Sigmoid colon (tissue), 4 donors: ENCODE results near the gene GMFB.

Experiments used
- POLR2AphosphoS5 ChIP-seq, 4 donors: sonication (generic); formaldehyde crosslinking; IDR thresholded peaks; one replicate each; pipeline ENCODE4 v1.6.1; 2017; ENCODE audit warnings: antibody characterized with exemption in 4 of 4
- TF ChIP-seq, protein P1 (sequence below), 4 experiments: fragments of 450-650 bp in 3 of 4; fragments of 200-600 bp in 1 of 4; IDR thresholded peaks; one replicate each; pipeline ENCODE4 v1.5.1; 2016 to 2019; ENCODE audit warnings: antibody characterized with exemption in 4 of 4, mild to moderate bottlenecking in 3 of 4, moderate library complexity in 2 of 4

DNA sequence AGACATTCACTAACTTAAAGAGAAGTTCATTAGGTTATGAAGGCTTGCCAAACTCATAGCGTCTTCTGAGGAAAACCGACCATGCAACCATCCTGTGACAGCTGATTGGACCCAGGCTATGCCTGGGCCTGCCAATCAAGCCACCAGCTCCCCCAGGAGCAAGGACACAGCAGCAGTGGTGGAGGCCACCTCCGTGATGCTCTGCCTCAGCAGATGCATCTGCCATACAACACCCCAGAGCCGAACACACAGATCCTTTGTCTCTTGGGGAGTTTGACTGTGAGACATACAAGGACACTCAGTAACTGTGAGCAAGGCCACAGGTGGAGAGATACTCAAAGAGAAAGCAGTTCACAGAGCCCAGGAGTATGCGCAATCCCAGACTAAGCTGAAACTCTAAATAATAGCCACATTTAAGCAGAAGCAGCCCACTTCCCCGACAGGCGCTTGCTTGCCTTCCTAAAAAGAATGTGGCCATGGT, 37.6 kb downstream of the GMFB start:
- TF ChIP-seq, protein P1, sequence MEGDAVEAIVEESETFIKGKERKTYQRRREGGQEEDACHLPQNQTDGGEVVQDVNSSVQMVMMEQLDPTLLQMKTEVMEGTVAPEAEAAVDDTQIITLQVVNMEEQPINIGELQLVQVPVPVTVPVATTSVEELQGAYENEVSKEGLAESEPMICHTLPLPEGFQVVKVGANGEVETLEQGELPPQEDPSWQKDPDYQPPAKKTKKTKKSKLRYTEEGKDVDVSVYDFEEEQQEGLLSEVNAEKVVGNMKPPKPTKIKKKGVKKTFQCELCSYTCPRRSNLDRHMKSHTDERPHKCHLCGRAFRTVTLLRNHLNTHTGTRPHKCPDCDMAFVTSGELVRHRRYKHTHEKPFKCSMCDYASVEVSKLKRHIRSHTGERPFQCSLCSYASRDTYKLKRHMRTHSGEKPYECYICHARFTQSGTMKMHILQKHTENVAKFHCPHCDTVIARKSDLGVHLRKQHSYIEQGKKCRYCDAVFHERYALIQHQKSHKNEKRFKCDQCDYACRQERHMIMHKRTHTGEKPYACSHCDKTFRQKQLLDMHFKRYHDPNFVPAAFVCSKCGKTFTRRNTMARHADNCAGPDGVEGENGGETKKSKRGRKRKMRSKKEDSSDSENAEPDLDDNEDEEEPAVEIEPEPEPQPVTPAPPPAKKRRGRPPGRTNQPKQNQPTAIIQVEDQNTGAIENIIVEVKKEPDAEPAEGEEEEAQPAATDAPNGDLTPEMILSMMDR (IDR thresholded peaks at IDR 0.05) = no peak
- no peak for TF ChIP-seq POLR2AphosphoS5 (IDR thresholded peaks at IDR 0.05)
